ENCODE data around the gene LAMC1. TPM values are rescaled to one million over a fixed set of nuclear protein-coding genes. Genes with fewer than 3 reads are reported as not detected.

The LAMC1 gene
- total RNA-seq, 2 donors from 2014 or later: 0.24 to 0.51 TPM

GRCh38 chr1:183081402-183082120, 58.3 kb downstream of the LAMC1 start:
- H3K27ac Mint-ChIP-seq: no peak overlapping the region
- H3K27me3 Mint-ChIP-seq (ENCODE audit: low read depth): peaks cover 15% of the 10 kb centered on the region
- H3K4me3 Mint-ChIP-seq: no peak overlapping the region
- no peaks in the 10 kb centered on the region for H3K9me3 Mint-ChIP-seq
- DNase-seq: no peak
- H3K4me1 Mint-ChIP-seq (ENCODE audit: low read depth): no peaks in the 10 kb centered on the region
- ATAC-seq (replicated peaks in 1 of 2): no peak
- no peaks in the 10 kb centered on the region for H3K36me3 Mint-ChIP-seq (ENCODE audit: insufficient read depth in 2 of 2)

DNA sequence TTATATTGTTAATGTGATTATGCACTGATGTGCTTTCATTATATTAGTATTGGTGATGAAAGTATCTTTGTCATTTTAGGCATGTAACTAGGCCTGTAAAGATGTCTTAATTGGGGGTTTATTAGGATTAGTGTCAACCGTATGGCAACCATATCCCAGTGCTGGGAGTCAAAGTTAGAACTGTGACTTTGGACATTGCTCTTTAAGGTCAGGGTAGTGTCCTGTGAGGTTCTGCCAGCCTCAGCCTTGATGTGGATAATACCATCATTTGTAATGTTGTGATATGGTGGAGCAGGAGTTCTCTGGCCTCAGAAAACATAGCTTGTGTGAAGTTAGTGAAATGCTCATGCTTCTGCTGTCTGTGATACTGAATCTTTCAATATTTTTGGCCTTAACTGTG, 59.4 kb downstream of the LAMC1 start:
- ATAC-seq (replicated peaks in 1 of 2) (no peak), DNase-seq (no peak)
- no peaks in the 10 kb centered on the region for H3K4me1 Mint-ChIP-seq (ENCODE audit: low read depth)
- H3K4me3 Mint-ChIP-seq: no peak overlapping the region
- peaks cover 12% of the 10 kb centered on the region for H3K27me3 Mint-ChIP-seq (ENCODE audit: low read depth)
- H3K36me3 Mint-ChIP-seq (ENCODE audit: insufficient read depth in 2 of 2): no peaks in the 10 kb centered on the region
- no peak overlapping the region for H3K27ac Mint-ChIP-seq
- H3K9me3 Mint-ChIP-seq: no peaks in the 10 kb centered on the region

DNA sequence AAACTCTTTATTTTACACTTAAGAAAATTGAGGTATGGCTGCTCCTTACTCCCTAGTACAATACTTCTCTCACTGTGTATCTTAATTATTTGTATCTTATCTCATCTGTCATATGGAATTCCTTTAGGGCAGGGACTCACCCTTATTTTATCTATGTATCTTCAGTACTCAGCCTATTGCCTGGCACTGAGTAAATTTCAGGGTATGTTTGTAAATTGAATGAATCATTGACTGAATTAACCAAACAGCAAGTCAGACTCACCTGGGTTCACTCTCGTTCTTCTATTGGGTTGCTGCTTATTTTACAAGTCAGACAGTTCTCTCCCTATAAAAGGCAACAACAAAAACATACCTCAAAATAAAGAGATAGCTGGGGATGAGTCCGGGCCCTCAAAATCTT, 63.8 kb downstream of the LAMC1 start:
- Mint-ChIP-seq H3K9me3 (no peaks in the 10 kb centered on the region), H3K27me3 (ENCODE audit: low read depth) (peaks cover 6% of the 10 kb centered on the region), H3K4me1 (ENCODE audit: low read depth) (no peaks in the 10 kb centered on the region), H3K4me3 (no peak overlapping the region), H3K36me3 (ENCODE audit: insufficient read depth in 2 of 2) (no peaks in the 10 kb centered on the region), H3K27ac (no peak overlapping the region)
- DNase-seq (no peak), ATAC-seq (replicated peaks in 1 of 2) (no peak)

DNA sequence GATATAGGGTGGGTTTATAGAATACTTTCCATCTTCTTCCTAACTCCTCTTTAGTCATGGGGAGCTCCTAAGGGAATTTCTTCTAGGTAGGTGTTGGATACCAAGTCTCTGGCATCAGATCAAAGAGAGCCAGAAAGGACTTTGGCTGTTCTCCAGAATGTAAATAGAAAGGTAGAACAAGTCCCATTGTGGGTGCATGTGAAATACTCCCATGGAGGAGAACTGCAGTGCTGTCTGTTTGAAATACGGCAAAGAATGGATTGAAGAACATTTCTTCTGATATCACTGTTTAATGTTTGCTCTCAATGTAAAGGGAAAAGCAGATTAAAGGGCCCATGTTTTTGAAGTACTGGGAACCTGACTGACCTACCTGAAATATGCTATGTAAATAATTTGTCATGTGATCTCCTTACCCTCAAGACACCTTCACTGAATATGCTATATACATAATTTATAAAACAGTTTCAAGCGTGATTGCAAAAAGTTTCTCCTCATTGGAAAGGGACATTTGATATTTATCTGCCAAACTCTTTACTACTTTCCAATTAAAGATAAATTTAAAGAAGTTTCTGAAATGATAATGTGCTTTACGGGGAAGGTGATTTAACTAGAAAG, 65.9 kb downstream of the LAMC1 start:
- H3K4me3 Mint-ChIP-seq: no peak overlapping the region
- H3K4me1 Mint-ChIP-seq (ENCODE audit: low read depth): no peaks in the 10 kb centered on the region
- no peaks in the 10 kb centered on the region for H3K9me3 Mint-ChIP-seq
- DNase-seq (no peak), ATAC-seq (replicated peaks in 1 of 2) (no peak)
- no peak overlapping the region for H3K27ac Mint-ChIP-seq
- peaks cover 8% of the 10 kb centered on the region for H3K27me3 Mint-ChIP-seq (ENCODE audit: low read depth)
- no peaks in the 10 kb centered on the region for H3K36me3 Mint-ChIP-seq (ENCODE audit: insufficient read depth in 2 of 2)

DNA sequence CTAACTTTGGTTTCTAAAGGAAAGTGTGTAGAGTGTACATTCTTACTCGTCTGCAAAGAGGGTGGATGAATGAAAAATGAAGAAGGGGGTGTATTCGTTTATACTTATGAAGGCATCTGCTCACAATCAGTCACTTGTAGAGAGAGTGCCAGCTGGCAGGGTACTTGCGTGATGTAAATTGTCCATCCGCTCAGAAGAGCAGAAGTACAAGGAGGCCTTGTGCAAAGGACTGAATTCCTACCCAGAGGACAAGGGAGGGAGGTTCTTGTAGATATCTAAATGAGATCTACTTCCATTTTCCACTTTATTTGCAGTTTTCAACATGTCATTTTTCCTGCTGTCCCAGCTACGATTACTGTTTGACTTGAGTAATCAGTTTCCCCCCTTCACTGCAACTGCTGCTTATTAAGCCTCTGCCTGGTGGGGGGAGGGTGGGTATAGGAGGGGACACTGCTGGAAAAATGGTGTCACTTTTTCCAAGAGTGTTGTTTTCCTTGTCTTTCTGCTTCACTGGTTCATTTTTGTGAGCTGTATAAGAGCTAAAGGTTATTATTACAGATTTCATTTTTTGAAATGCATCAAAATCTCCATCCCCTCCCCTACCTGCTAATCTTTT, 67.3 kb downstream of the LAMC1 start:
- no peak for DNase-seq
- Mint-ChIP-seq H3K27me3 (ENCODE audit: low read depth) (peaks cover 10% of the 10 kb centered on the region), H3K36me3 (ENCODE audit: insufficient read depth in 2 of 2) (no peaks in the 10 kb centered on the region), H3K4me3 (no peak overlapping the region), H3K27ac (no peak overlapping the region), H3K9me3 (no peaks in the 10 kb centered on the region), H3K4me1 (ENCODE audit: low read depth) (no peaks in the 10 kb centered on the region)
- no peak for ATAC-seq (replicated peaks in 1 of 2)

DNA sequence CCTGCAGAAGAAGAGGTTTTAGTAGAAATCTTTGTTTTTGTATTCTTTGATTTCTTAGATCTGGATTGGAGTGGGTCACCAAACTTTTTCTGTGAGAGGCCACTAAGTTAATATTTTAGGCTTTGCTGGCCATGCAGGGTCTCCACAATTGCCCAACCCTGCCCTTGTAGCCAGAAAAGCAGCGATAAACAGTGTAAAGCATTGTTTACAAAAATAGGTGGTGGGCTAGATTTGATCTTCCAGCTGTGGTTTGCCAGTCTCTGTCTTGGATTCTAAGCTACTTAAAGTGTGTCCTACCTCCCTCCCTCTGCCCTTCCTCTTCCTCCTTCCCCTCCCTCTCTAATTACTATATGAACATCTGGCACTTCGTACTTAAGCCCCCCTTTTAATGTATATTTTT, 68.0 kb downstream of the LAMC1 start:
- H3K36me3 Mint-ChIP-seq (ENCODE audit: insufficient read depth in 2 of 2): no peaks in the 10 kb centered on the region
- ATAC-seq (replicated peaks in 1 of 2): no peak
- H3K27me3 Mint-ChIP-seq (ENCODE audit: low read depth): peaks cover 10% of the 10 kb centered on the region
- no peak for DNase-seq
- no peaks in the 10 kb centered on the region for H3K9me3 Mint-ChIP-seq
- H3K4me3 Mint-ChIP-seq: no peak overlapping the region
- H3K4me1 Mint-ChIP-seq (ENCODE audit: low read depth): no peaks in the 10 kb centered on the region
- no peak overlapping the region for H3K27ac Mint-ChIP-seq

- no peaks in the 10 kb centered on the region for H3K9me3 Mint-ChIP-seq
- no peak overlapping the region for H3K27ac Mint-ChIP-seq
- H3K27me3 Mint-ChIP-seq (ENCODE audit: low read depth): peaks cover 10% of the 10 kb centered on the region
- no peak for ATAC-seq (replicated peaks in 1 of 2)
- no peak for DNase-seq
- no peak overlapping the region for H3K4me3 Mint-ChIP-seq
- H3K4me1 Mint-ChIP-seq (ENCODE audit: low read depth): no peaks in the 10 kb centered on the region
- no peaks in the 10 kb centered on the region for H3K36me3 Mint-ChIP-seq (ENCODE audit: insufficient read depth in 2 of 2)
Observed at GRCh38 chr1:183092350-183092749, 69.1 kb downstream of the LAMC1 start.

DNA sequence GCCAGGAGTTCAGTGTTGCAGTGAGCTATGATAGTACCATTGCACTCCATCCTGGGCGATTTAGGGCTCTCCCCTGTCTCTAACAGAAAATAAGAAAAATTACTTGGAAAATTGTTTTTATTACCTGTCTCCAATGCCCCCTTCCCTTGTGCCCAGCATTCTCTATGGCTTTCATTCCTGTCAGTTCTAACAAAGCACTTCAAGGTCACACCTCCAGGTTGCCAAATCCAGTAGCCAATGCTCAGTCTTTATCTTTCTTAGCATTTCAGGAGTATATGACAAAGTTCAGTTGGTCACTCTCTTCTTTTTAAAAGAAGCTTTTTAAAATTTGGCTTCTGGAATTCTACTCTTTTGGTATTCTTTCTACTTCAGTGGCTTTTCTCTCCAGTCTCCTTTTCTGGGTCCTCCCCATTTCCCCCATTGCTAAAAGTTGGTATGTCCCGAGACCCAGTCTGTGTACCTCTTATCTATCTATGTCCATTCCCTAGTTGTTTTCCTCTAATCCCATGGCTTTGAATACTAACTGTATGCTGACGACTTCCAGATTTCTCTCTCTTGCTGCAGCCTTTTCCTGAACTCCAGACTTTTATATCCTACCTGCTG, 69.9 kb downstream of the LAMC1 start:
- Mint-ChIP-seq H3K27ac (no peak overlapping the region), H3K4me1 (ENCODE audit: low read depth) (no peaks in the 10 kb centered on the region), H3K36me3 (ENCODE audit: insufficient read depth in 2 of 2) (no peaks in the 10 kb centered on the region), H3K9me3 (no peaks in the 10 kb centered on the region), H3K4me3 (no peak overlapping the region), H3K27me3 (ENCODE audit: low read depth) (peaks cover 10% of the 10 kb centered on the region)
- ATAC-seq (replicated peaks in 1 of 2) (no peak), DNase-seq (no peak)

DNA sequence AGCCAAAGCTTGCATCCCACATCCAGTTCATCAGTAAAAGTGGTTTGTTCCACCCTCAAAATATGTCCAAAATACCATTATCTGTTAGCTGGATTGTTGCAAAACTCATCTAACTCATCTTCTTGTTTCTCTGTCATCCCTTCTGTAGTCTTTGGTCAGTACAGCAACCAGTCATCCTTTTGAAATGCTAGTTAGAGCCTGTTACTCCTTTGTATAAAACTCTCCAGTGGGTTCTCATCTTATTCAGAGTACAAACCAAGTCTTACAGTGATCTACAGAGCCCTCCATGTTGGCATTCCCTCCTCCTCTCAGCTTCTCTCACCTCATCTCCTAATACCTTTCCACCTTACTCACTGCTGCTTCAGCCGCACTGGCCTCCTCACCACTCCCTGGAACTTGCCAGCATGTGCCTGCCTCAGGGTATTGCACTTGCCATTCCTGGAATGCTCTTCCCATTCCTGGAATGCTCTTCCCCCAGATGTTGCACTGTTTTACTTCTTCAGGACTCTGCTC, 70.6 kb downstream of the LAMC1 start:
- no peak overlapping the region for H3K4me3 Mint-ChIP-seq
- DNase-seq: no peak

DNA sequence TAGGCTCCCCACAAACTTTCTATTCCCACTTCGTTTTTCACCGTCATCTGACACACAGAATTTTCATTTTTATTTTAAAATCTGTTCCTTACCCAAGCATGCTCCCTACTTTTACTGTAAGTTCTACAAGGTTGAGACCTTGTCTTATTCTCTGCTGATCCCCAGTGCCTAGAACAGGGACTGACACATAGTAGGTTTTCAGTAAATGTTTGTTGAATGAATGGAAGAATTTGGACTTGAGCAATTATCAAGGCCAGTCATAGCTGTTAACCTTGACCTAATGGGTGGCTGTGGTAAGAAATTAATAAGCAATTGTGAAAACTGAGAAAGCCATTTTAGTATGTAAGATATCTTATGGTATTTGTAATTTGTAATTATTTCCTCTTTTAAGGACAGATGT, 71.1 kb downstream of the LAMC1 start:
- Mint-ChIP-seq H3K27me3 (ENCODE audit: low read depth) (peaks cover 10% of the 10 kb centered on the region), H3K9me3 (no peaks in the 10 kb centered on the region), H3K36me3 (ENCODE audit: insufficient read depth in 2 of 2) (no peaks in the 10 kb centered on the region), H3K4me3 (no peak overlapping the region), H3K27ac (no peak overlapping the region), H3K4me1 (ENCODE audit: low read depth) (no peaks in the 10 kb centered on the region)
- DNase-seq (no peak), ATAC-seq (replicated peaks in 1 of 2) (no peak)

More for the DNA sequence above, 70.6 kb downstream of the LAMC1 start:
- Mint-ChIP-seq H3K4me1 (ENCODE audit: low read depth) (no peaks in the 10 kb centered on the region), H3K36me3 (ENCODE audit: insufficient read depth in 2 of 2) (no peaks in the 10 kb centered on the region), H3K9me3 (no peaks in the 10 kb centered on the region), H3K27me3 (ENCODE audit: low read depth) (peaks cover 10% of the 10 kb centered on the region), H3K27ac (no peak overlapping the region)
- no peak for ATAC-seq (replicated peaks in 1 of 2)

- DNase-seq (no peak), ATAC-seq (replicated peaks in 1 of 2) (no peak)
- Mint-ChIP-seq H3K27me3 (ENCODE audit: low read depth) (peaks cover 10% of the 10 kb centered on the region), H3K27ac (no peak overlapping the region), H3K36me3 (ENCODE audit: insufficient read depth in 2 of 2) (no peaks in the 10 kb centered on the region), H3K4me1 (ENCODE audit: low read depth) (no peaks in the 10 kb centered on the region), H3K4me3 (no peak overlapping the region), H3K9me3 (no peaks in the 10 kb centered on the region)
Observed at GRCh38 chr1:183096351-183096750, 73.1 kb downstream of the LAMC1 start.

DNA sequence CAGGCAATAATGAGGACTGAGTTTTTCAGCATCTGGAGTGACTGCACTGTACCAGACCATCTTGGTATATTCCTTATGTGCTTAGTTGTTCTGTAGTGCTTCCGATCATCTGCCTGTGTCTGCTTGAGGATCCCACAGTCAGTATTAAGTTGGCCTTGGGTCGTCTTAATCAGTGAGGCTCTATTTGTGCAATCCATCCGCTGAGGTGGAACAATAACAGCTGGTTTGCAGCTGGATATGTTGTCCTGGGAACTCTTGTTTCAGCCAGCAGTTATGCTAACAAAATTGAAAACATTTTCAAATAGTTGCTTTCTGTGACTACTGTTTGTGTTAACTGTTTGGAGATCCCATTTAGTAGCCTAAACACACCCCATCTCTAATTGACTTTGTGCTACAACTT, 73.7 kb downstream of the LAMC1 start:
- DNase-seq: no peak
- no peaks in the 10 kb centered on the region for H3K9me3 Mint-ChIP-seq

GRCh38 chr1:183097438-183098051, 74.3 kb downstream of the LAMC1 start:
- no peak for ATAC-seq (replicated peaks in 1 of 2)
- no peaks in the 10 kb centered on the region for H3K9me3 Mint-ChIP-seq
- H3K36me3 Mint-ChIP-seq (ENCODE audit: insufficient read depth in 2 of 2): no peaks in the 10 kb centered on the region
- H3K4me1 Mint-ChIP-seq (ENCODE audit: low read depth): no peaks in the 10 kb centered on the region
- DNase-seq: no peak
- no peak overlapping the region for H3K4me3 Mint-ChIP-seq
- no peak overlapping the region for H3K27ac Mint-ChIP-seq
- peaks cover 17% of the 10 kb centered on the region for H3K27me3 Mint-ChIP-seq (ENCODE audit: low read depth)

More for the DNA sequence above, 73.7 kb downstream of the LAMC1 start:
- Mint-ChIP-seq H3K27ac (no peak overlapping the region), H3K27me3 (ENCODE audit: low read depth) (peaks cover 15% of the 10 kb centered on the region), H3K4me1 (ENCODE audit: low read depth) (no peaks in the 10 kb centered on the region), H3K4me3 (no peak overlapping the region), H3K36me3 (ENCODE audit: insufficient read depth in 2 of 2) (no peaks in the 10 kb centered on the region)
- no peak for ATAC-seq (replicated peaks in 1 of 2)
